Esophagus muscularis mucosa (tissue), 4 donors: ENCODE results near the gene CDH6. TPM values are rescaled to one million over a fixed set of nuclear protein-coding genes. Genes with fewer than 3 reads are reported as not detected.

Experiments
- DNase-seq: peaks from one replicate; pipeline ENCODE4 v3.0.0-alpha.2; 2017; ENCODE audit errors: extremely low spot score
- H3K27ac ChIP-seq, 4 donors: fragments of 200-600 bp; sonication (generic); replicated peaks in 1 of 4; 1 replicate in 3 of 4; 2 replicates in 1 of 4; pipeline ENCODE4 v1.5.1; 2016 to 2019; ENCODE audit warnings: mild to moderate bottlenecking in 1 of 4
- H3K27me3 ChIP-seq, 4 donors: fragments of 200-600 bp; sonication (generic); one replicate each; pipeline versions ENCODE4 v1.5.1 to v1.6.0; 2016 to 2019
- H3K36me3 ChIP-seq, 4 donors: fragments of 200-600 bp; sonication (generic); one replicate each; pipeline ENCODE4 v1.5.1; 2016 to 2019
- H3K4me1 ChIP-seq, 4 donors: fragments of 200-600 bp; sonication (generic); one replicate each; pipeline ENCODE4 v1.5.1; 2016 to 2019
- H3K4me3 ChIP-seq, 4 donors: fragments of 200-600 bp; sonication (generic); 1 replicate in 2 of 4; 2 replicates in 2 of 4; pipeline ENCODE4 v1.5.1; 2016 to 2019; ENCODE audit warnings: mild to moderate bottlenecking in 4 of 4, moderate library complexity in 1 of 4
- H3K9me3 ChIP-seq, 4 donors: fragments of 200-600 bp; sonication (generic); 1 replicate in 3 of 4; 2 replicates in 1 of 4; pipeline ENCODE4 v1.5.1; 2016 to 2019
- EP300 ChIP-seq: sonication (generic); formaldehyde crosslinking; IDR thresholded peaks from one replicate; pipeline ENCODE4 v1.6.1; 2017; ENCODE audit warnings: antibody characterized with exemption
- POLR2A ChIP-seq: fragments of 450-650 bp; IDR thresholded peaks from one replicate; pipeline ENCODE4 v1.6.1; 2017; ENCODE audit warnings: antibody characterized with exemption, moderate library complexity, mild to moderate bottlenecking, low read depth
- POLR2AphosphoS5 ChIP-seq, 2 donors: sonication (generic); formaldehyde crosslinking; IDR thresholded peaks; one replicate each; pipeline ENCODE4 v1.6.1; 2017; ENCODE audit warnings: antibody characterized with exemption in 2 of 2
- WGBS: methylation state at CpG from one replicate; pipeline ENCODE4 v1.1.5; 2018; 5-methylcytosine and 5-hydroxymethylcytosine counted together
- intact Hi-C: fragments of 100-400 bp; cut with DNase I; formaldehyde crosslinking; loops from one replicate; pipeline ENCODE4 v1.15.1; 2023
- total RNA-seq, 4 donors: library from RNA; depleted of rRNA; stranded (reverse); fragments of >200 nt; gene quantifications; one replicate each; pipeline versions ENCODE4 v1.1.0 to v1.2.1, GENCODE V29; 2016
- TF ChIP-seq, protein P1 (sequence below), 3 experiments: fragments of 200-600 bp in 2 of 3; fragments of 450-650 bp in 1 of 3; sonication (generic) in 2 of 3; IDR thresholded peaks; one replicate each; pipeline ENCODE4 v1.5.1; 2017 to 2019; ENCODE audit warnings: antibody characterized with exemption in 3 of 3, mild to moderate bottlenecking in 2 of 3, moderate library complexity in 1 of 3

Gene CDH6
- total RNA-seq, 4 donors from 2014 or later, result 0.83 to 5.3 (median 3.9) TPM

DNA sequence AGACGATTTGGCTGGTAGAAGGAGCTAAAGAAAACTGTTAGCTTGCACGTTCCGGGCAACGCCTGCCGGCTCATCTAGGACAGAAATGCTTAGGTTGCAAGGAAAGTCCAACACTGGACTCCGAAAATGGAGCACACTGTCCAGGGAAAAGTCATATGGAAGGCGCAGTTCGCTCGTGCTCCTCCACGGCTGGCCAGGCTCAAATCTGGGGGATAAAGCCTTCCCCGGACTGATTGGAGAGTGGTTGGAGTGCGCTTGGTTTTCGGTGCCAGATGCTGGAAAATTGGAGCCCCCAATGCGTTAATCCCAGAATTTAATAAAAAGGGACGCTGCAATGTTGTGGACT, 955 bp downstream of the CDH6 start:
- peaks cover 0 to 53% (median 6%) of the 10 kb centered on the region in 4 donors for H3K27me3 ChIP-seq
- intact Hi-C loops, result no loop called here
- TF ChIP-seq POLR2A (no peak), EP300 (no peak), POLR2AphosphoS5 (IDR thresholded peaks at IDR 0.05) (no peak)
- TF ChIP-seq, protein P1, sequence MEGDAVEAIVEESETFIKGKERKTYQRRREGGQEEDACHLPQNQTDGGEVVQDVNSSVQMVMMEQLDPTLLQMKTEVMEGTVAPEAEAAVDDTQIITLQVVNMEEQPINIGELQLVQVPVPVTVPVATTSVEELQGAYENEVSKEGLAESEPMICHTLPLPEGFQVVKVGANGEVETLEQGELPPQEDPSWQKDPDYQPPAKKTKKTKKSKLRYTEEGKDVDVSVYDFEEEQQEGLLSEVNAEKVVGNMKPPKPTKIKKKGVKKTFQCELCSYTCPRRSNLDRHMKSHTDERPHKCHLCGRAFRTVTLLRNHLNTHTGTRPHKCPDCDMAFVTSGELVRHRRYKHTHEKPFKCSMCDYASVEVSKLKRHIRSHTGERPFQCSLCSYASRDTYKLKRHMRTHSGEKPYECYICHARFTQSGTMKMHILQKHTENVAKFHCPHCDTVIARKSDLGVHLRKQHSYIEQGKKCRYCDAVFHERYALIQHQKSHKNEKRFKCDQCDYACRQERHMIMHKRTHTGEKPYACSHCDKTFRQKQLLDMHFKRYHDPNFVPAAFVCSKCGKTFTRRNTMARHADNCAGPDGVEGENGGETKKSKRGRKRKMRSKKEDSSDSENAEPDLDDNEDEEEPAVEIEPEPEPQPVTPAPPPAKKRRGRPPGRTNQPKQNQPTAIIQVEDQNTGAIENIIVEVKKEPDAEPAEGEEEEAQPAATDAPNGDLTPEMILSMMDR (IDR thresholded peaks at IDR 0.05), result no peak
- H3K4me3 ChIP-seq, result peak overlapping the region; percentile 51 to 63 (median 52)
- H3K27ac ChIP-seq, result peak overlapping the region; percentile 39 to 65 (median 57)
- no peaks in the 10 kb centered on the region for H3K9me3 ChIP-seq
- H3K36me3 ChIP-seq, result no peaks in the 10 kb centered on the region
- no peak for DNase-seq
- H3K4me1 ChIP-seq, result peaks cover 12 to 25% (median 21%) of the 10 kb centered on the region in 4 donors
- WGBS, result under 1% methylated on average over 15 of the region's 15 CpGs

DNA sequence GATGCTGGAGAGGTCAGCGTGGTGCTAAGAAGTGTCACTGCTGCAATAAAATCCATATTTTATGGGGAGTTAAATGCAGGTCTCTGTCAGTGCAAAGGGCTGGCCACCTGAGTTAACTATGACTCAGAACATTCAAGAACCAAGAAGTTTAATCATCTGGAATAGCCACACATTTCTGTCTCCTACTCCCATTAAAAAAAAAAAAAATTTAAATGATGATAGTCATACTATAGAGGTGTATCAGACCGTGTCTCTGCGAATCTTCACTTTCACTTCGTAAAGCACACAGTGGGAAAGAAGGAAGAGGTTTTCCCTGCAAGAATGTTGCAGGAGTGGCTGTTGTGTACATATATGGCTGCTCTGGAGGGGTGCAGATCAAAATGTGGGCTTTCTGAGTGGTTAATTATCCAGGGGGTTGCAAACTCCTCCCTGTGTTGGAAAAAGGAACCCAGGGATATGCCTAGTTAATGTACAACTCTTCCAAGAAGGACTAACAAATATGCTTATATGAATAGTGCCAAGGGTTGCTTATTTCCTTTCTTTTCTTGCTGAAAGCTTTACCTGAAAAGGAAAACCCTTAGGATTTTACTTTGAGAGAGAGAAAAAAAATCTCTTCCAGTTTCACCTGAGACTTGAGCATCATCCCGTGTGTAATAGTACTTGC, 1.5 kb downstream of the CDH6 start:
- peaks cover 12 to 25% (median 21%) of the 10 kb centered on the region in 4 donors for H3K4me1 ChIP-seq
- peaks cover 0 to 53% (median 6%) of the 10 kb centered on the region in 4 donors for H3K27me3 ChIP-seq
- no peaks in the 10 kb centered on the region for H3K36me3 ChIP-seq
- DNase-seq, result no peak
- H3K9me3 ChIP-seq, result no peaks in the 10 kb centered on the region
- TF ChIP-seq POLR2A (no peak), POLR2AphosphoS5 (IDR thresholded peaks at IDR 0.05) (no peak), EP300 (no peak)
- TF ChIP-seq, protein P1 (IDR thresholded peaks at IDR 0.05), result no peak
- intact Hi-C loops, result no loop called here
- no peak overlapping the region for H3K27ac ChIP-seq
- 27% methylated on average over 5 of the region's 5 CpGs for WGBS
- H3K4me3 ChIP-seq, result peak overlapping the region; percentile 51 to 63 (median 52)

DNA sequence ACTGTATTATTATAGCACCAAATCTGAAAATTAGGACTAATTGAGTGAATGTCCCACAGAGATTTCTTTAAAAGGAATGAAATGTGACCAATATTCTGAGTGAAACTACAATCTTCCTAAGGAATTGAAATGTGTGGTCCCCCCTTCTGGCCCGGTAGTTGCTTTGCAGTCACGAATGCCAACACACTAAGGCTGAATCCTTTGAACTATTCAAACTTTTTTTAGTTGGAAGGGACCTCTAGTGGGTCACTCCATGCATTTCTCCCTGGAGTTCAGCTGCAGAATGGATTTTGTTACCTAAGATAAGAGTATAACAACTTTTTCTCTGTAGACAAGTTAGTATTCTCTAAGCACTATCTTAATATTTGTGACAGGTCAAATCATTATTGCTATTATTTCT, 2.8 kb downstream of the CDH6 start:
- WGBS, result 19% methylated on average over 2 of the region's 2 CpGs

DNA sequence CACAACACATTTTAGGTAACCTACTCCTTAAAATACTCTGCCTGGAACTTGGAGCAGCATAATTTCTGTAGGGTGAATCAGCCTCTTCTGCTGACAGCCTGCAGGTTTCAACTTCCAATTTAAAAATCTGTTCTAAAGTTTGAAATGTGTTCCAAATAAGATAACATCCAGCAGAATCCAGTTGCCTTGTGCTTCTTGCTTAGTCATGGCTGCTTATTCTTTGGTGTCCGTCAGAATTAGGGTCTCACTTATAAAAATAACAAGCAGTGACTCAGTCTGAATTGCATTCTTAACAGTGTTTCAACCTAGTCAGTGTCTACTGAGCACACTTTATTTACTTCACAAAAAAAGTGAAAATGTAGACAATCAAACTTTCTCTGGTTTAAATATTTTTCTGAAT, 3.7 kb downstream of the CDH6 start:
- Histone ChIP-seq H3K27me3 (peaks cover 0 to 47% (median 6%) of the 10 kb centered on the region in 4 donors), H3K27ac (no peak overlapping the region), H3K4me1 (peaks cover 12 to 25% (median 21%) of the 10 kb centered on the region in 4 donors), H3K4me3 (no peak overlapping the region), H3K9me3 (no peaks in the 10 kb centered on the region), H3K36me3 (no peaks in the 10 kb centered on the region)
- no peak for DNase-seq
- 22% methylated on average over 1 of the region's 1 CpG for WGBS
- TF ChIP-seq, protein P1 (IDR thresholded peaks at IDR 0.05), result no peak
- no peak for TF ChIP-seq EP300
- no peak for TF ChIP-seq POLR2A
- TF ChIP-seq POLR2AphosphoS5 (IDR thresholded peaks at IDR 0.05), result no peak
- intact Hi-C loops, result no loop called here

More for the DNA sequence above, 2.8 kb downstream of the CDH6 start:
- Histone ChIP-seq H3K4me1 (peaks cover 12 to 25% (median 21%) of the 10 kb centered on the region in 4 donors), H3K27ac (no peak overlapping the region), H3K27me3 (peaks cover 0 to 48% (median 6%) of the 10 kb centered on the region in 4 donors), H3K9me3 (no peaks in the 10 kb centered on the region), H3K36me3 (no peaks in the 10 kb centered on the region), H3K4me3 (no peak overlapping the region)
- intact Hi-C loops, result no loop called here
- TF ChIP-seq POLR2A (no peak), EP300 (no peak), POLR2AphosphoS5 (IDR thresholded peaks at IDR 0.05) (no peak)
- TF ChIP-seq, protein P1 (IDR thresholded peaks at IDR 0.05), result no peak
- no peak for DNase-seq

DNA sequence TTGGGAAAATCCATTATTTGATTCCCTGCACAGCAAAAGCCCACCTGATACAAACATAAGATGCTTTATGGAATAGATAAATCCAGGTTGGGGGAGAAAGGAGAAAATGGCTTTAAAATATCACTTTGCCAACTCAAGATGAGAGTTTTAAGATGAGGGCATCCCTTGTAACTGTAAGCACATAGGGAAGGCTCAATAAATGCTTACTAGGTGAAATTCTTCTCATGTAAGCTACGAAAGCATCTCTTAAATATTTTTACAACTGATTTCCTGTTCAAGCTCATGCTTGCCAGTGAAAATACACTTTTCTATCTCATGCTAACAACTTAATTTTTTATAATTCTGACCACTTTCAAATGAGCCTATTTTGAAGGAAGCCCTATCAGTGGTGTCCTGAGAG, 11.5 kb downstream of the CDH6 start:
- TF ChIP-seq POLR2A, result no peak
- no peak for TF ChIP-seq EP300
- TF ChIP-seq POLR2AphosphoS5 (IDR thresholded peaks at IDR 0.05), result no peak
- Histone ChIP-seq H3K9me3 (no peaks in the 10 kb centered on the region), H3K27ac (no peak overlapping the region), H3K4me3 (no peak overlapping the region), H3K4me1 (no peaks in the 10 kb centered on the region), H3K36me3 (no peaks in the 10 kb centered on the region), H3K27me3 (no peaks in the 10 kb centered on the region)
- intact Hi-C loops, result no loop called here
- WGBS, result 46% methylated on average over 1 of the region's 1 CpG
- DNase-seq, result no peak
